Gastroesophageal sphincter (tissue), 4 donors: Measurements from ENCODE around the gene FGF1. TPM values are rescaled to one million over a fixed set of nuclear protein-coding genes. Genes with fewer than 3 reads are reported as not detected.

Experiments used
- ATAC-seq: fragments of 150-250 bp; one replicate; pipeline ENCODE4 v1.9.1; 2016; ENCODE audit warnings: mild to moderate bottlenecking, moderate library complexity
- H3K27ac ChIP-seq, 4 donors: fragments of 200-600 bp; sonication (generic) in 3 of 4; 1 replicate in 3 of 4; 2 replicates in 1 of 4; pipeline ENCODE4 v1.5.1; 2016 to 2019
- H3K27me3 ChIP-seq: fragments of 200-600 bp; sonication (generic); one replicate; pipeline ENCODE4 v1.5.1; 2019
- H3K36me3 ChIP-seq, 2 donors: fragments of 200-600 bp; sonication (generic); one replicate each; pipeline ENCODE4 v1.5.1; 2019; ENCODE audit warnings: control low read depth in 1 of 2
- H3K4me1 ChIP-seq, 3 donors: fragments of 200-600 bp; sonication (generic); 1 replicate in 2 of 3; 2 replicates in 1 of 3; pipeline ENCODE4 v1.5.1; 2016 to 2019; ENCODE audit warnings: control low read depth in 2 of 3
- H3K4me3 ChIP-seq, 2 donors: fragments of 200-600 bp; sonication (generic); one replicate each; pipeline ENCODE4 v1.5.1; 2019; ENCODE audit warnings: mild to moderate bottlenecking in 1 of 2, moderate library complexity in 1 of 2
- H3K9me3 ChIP-seq, 3 donors: fragments of 200-600 bp; sonication (generic); one replicate each; pipeline ENCODE4 v1.5.1; 2017 to 2019; ENCODE audit warnings: control low read depth in 2 of 3
- EP300 ChIP-seq: sonication (generic); formaldehyde crosslinking; IDR thresholded peaks from one replicate; pipeline ENCODE4 v1.6.1; 2017; ENCODE audit warnings: antibody characterized with exemption, mild to moderate bottlenecking
- POLR2A ChIP-seq, 2 donors: fragments of 450-650 bp; IDR thresholded peaks; one replicate each; pipeline ENCODE4 v1.6.1; 2017; ENCODE audit warnings: antibody characterized with exemption in 2 of 2, mild to moderate bottlenecking in 2 of 2, moderate library complexity in 1 of 2
- POLR2AphosphoS5 ChIP-seq: sonication (generic); formaldehyde crosslinking; IDR thresholded peaks from one replicate; pipeline ENCODE4 v1.6.1; 2017; ENCODE audit warnings: antibody characterized with exemption
- WGBS, 2 donors: methylation state at CpG; one replicate each; pipeline ENCODE4 v1.1.5; 2018; ENCODE audit warnings: low coverage in 1 of 2; 5-methylcytosine and 5-hydroxymethylcytosine counted together
- total RNA-seq, 4 donors: library from RNA; depleted of rRNA; stranded (reverse); fragments of >200 nt; gene quantifications; one replicate each; pipeline ENCODE4 v1.1.0, GENCODE V29; 2016
- TF ChIP-seq, protein P1 (sequence below), 4 experiments: fragments of 200-600 bp in 2 of 4; fragments of 450-650 bp in 2 of 4; sonication (generic) in 1 of 4; IDR thresholded peaks; one replicate each; pipeline ENCODE4 v1.5.1; 2017 to 2019; ENCODE audit warnings: antibody characterized with exemption in 4 of 4, mild to moderate bottlenecking in 2 of 4, moderate library complexity in 2 of 4

Gene FGF1
- total RNA-seq, 4 donors from 2014 or later: 0.16 to 4.2 (median 2.9) TPM

DNA sequence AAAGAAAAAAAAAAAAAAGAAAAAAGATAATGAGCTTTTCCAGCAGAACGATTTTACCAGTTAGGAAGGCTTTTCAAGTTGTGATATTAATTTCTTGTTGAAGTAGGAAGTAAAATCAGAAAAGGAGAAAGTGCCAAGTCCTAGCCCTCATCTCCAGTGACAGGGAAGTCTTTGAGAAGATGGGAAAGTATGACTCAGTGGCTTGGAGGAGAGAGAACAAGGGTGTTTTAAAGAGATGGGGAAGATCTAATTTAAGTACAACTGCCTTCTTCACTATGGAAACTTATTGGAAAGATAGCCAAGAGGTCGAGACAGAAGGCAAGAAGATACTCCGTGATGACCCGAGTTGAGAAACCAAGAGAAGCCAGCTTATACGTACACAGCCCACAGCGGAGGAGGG, 22.6 kb downstream of the FGF1 start:
- Histone ChIP-seq H3K4me1 (peaks cover 0 to 8% (median 0%) of the 10 kb centered on the region in 3 donors), H3K27ac (no peak overlapping the region), H3K27me3 (no peaks in the 10 kb centered on the region), H3K36me3 (no peaks in the 10 kb centered on the region), H3K9me3 (no peaks in the 10 kb centered on the region), H3K4me3 (no peak overlapping the region)
- WGBS, 2 donors: 25 to 60% methylated on average over 1 to 6 of the region's 6 CpGs
- no peak for ATAC-seq
- TF ChIP-seq EP300 (no peak), POLR2AphosphoS5 (no peak), POLR2A (IDR thresholded peaks at IDR 0.05) (no peak)
- TF ChIP-seq, protein P1, sequence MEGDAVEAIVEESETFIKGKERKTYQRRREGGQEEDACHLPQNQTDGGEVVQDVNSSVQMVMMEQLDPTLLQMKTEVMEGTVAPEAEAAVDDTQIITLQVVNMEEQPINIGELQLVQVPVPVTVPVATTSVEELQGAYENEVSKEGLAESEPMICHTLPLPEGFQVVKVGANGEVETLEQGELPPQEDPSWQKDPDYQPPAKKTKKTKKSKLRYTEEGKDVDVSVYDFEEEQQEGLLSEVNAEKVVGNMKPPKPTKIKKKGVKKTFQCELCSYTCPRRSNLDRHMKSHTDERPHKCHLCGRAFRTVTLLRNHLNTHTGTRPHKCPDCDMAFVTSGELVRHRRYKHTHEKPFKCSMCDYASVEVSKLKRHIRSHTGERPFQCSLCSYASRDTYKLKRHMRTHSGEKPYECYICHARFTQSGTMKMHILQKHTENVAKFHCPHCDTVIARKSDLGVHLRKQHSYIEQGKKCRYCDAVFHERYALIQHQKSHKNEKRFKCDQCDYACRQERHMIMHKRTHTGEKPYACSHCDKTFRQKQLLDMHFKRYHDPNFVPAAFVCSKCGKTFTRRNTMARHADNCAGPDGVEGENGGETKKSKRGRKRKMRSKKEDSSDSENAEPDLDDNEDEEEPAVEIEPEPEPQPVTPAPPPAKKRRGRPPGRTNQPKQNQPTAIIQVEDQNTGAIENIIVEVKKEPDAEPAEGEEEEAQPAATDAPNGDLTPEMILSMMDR (IDR thresholded peaks at IDR 0.05): no peak

DNA sequence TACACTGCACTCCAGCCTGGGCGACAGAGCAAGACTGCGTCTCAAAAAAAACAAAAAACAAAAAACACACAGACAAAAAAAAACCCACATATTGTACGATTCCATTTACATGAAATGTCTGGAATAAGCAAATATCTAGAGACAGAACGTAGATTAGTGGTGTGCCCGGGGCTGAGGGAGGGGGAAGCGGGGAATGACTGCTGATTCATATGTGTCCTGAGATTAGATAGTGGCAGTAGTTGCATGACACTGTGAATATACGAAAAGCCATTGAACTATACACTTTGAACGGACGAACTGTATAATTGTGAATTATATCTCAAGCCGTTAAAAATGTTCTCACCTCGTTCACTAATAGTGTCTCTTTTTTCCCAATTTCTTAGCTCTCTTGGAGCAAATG, 23.9 kb downstream of the FGF1 start:
- WGBS, 2 donors: 89 to 90% methylated on average over 7 to 11 of the region's 11 CpGs
- Histone ChIP-seq H3K27me3 (no peaks in the 10 kb centered on the region), H3K4me3 (no peak overlapping the region), H3K27ac (no peak overlapping the region), H3K9me3 (no peaks in the 10 kb centered on the region), H3K36me3 (no peaks in the 10 kb centered on the region), H3K4me1 (peaks cover 0 to 8% (median 0%) of the 10 kb centered on the region in 3 donors)
- no peak for ATAC-seq
- TF ChIP-seq POLR2A (IDR thresholded peaks at IDR 0.05) (no peak), POLR2AphosphoS5 (no peak), EP300 (no peak)
- TF ChIP-seq, protein P1 (IDR thresholded peaks at IDR 0.05): no peak

DNA sequence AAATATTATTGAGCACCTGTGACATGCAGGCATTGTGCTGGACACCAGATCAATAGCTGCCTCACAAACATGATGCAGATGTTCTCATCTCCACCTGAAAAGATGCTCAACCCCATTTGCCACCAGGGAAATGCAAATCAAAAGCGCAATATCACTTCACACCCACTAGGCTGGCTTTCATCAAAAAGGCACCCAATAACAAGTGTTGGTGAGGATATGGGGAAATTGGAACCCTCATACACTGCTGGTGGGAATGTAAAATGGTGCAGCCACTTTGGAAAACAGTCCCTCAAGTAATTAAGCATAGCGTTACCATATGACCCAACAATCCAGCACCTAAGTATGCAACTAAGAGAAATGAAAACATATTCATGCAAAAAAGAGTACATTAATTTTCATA, 24.7 kb downstream of the FGF1 start:
- Histone ChIP-seq H3K36me3 (no peaks in the 10 kb centered on the region), H3K4me3 (no peak overlapping the region), H3K27me3 (no peaks in the 10 kb centered on the region), H3K27ac (no peak overlapping the region), H3K4me1 (peaks cover 0 to 8% (median 0%) of the 10 kb centered on the region in 3 donors), H3K9me3 (no peaks in the 10 kb centered on the region)
- TF ChIP-seq POLR2AphosphoS5: no peak
- no peak for TF ChIP-seq POLR2A (IDR thresholded peaks at IDR 0.05)
- TF ChIP-seq, protein P1 (IDR thresholded peaks at IDR 0.05): no peak
- TF ChIP-seq EP300: no peak
- 86 to 94% methylated on average over 2 of the region's 2 CpGs for whole genome bisulfite sequencing, 2 donors
- no peak for ATAC-seq

DNA sequence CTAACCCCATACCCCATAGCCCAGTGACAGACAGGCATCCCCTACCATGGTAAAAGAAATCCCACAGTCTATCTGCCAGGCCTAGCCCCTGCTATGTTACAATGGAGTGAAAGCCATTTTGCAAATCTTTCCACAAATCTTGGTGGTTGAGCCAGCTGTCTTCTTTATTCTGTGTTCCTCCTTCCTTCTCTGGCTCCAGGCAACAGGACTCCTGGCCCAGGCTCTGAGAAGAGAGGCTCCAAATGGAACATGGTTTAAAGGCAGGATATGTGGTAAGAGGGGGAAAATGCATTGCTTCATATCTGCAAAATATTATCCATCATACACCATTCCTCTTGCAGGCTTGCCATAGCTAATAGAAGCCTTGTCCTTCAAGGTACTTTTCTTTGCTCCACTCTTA, 25.2 kb downstream of the FGF1 start:
- peak; percentile 85 for ATAC-seq
- H3K27me3 ChIP-seq: no peaks in the 10 kb centered on the region
- H3K9me3 ChIP-seq: no peaks in the 10 kb centered on the region
- peaks cover 0 to 12% (median 0%) of the 10 kb centered on the region in 3 donors for H3K4me1 ChIP-seq
- TF ChIP-seq POLR2AphosphoS5 (no peak), EP300 (no peak), POLR2A (IDR thresholded peaks at IDR 0.05) (no peak)
- TF ChIP-seq, protein P1 (IDR thresholded peaks at IDR 0.05): no peak
- no peak overlapping the region for H3K4me3 ChIP-seq
- H3K27ac ChIP-seq: peak overlapping the region in 3 of 4 donors; percentile 10 to 57 (median 31)
- H3K36me3 ChIP-seq: no peaks in the 10 kb centered on the region

DNA sequence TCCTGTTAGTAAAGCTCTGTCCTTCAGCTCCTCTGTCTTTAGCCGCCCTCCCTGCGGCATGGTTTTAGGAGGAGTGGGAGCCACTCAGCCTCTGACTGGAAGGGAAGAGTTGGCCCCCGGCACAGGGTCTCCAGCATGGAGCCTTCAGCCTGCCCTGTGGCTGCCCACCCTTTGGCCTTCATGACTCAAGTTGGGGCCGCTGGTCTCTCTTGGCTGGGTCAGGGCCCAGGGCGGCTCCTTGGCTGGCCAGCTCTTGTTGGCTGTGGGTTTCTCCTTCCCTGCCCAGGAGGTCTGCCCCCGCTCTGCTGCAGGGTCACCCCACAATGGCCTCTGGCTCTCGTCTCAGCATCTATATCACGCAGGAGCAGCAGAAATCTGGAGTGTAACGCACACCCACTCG, 25.7 kb downstream of the FGF1 start:
- TF ChIP-seq POLR2AphosphoS5 (no peak), POLR2A (IDR thresholded peaks at IDR 0.05) (no peak), EP300 (no peak)
- TF ChIP-seq, protein P1 (IDR thresholded peaks at IDR 0.05): no peak
- ATAC-seq: no peak
- Histone ChIP-seq H3K4me1 (peaks cover 0 to 18% (median 0%) of the 10 kb centered on the region in 3 donors), H3K27me3 (no peaks in the 10 kb centered on the region), H3K27ac (peak overlapping the region in 3 of 4 donors; percentile 10 to 57 (median 31)), H3K36me3 (no peaks in the 10 kb centered on the region), H3K4me3 (no peak overlapping the region), H3K9me3 (no peaks in the 10 kb centered on the region)
- 69 to 92% methylated on average over 5 to 6 of the region's 10 CpGs for WGBS, 2 donors
